ENCODE data around the gene LCLAT1.

LCLAT1 gene

GRCh38 chr2:30519796-30520195 is 72.8 kb downstream of the LCLAT1 start:
- Histone ChIP-seq H3K27ac (ENCODE audit: low read depth, low read length, poor library complexity, severe bottlenecking) (no peak overlapping the region), H4K20me1 (ENCODE audit: insufficient read depth, low read length) (no peaks in the 10 kb centered on the region), H3K36me3 (ENCODE audit: insufficient read depth, low read length) (peaks cover 10% of the 10 kb centered on the region), H3K4me1 (ENCODE audit: insufficient read depth, low read length, severe bottlenecking) (no peaks in the 10 kb centered on the region), H2AFZ (ENCODE audit: low read length) (no peak overlapping the region), H3K9ac (ENCODE audit: low read length) (no peak overlapping the region), H3F3A (ENCODE audit: insufficient read depth, low read length) (no peaks in the 10 kb centered on the region), H3K4me2 (ENCODE audit: low read length) (no peak overlapping the region), H3K4me3 (ENCODE audit: low read depth, low read length, poor library complexity, severe bottlenecking) (no peak overlapping the region), H3K9me2 (ENCODE audit: low read depth, low read length) (no peaks in the 10 kb centered on the region), H3K79me2 (ENCODE audit: insufficient read depth, low read length) (no peaks in the 10 kb centered on the region), H3K27me3 (ENCODE audit: insufficient read depth, low read length) (no peaks in the 10 kb centered on the region), H3K9me3 (ENCODE audit: low read length) (no peaks in the 10 kb centered on the region)
- TF ChIP-seq, protein P1, sequence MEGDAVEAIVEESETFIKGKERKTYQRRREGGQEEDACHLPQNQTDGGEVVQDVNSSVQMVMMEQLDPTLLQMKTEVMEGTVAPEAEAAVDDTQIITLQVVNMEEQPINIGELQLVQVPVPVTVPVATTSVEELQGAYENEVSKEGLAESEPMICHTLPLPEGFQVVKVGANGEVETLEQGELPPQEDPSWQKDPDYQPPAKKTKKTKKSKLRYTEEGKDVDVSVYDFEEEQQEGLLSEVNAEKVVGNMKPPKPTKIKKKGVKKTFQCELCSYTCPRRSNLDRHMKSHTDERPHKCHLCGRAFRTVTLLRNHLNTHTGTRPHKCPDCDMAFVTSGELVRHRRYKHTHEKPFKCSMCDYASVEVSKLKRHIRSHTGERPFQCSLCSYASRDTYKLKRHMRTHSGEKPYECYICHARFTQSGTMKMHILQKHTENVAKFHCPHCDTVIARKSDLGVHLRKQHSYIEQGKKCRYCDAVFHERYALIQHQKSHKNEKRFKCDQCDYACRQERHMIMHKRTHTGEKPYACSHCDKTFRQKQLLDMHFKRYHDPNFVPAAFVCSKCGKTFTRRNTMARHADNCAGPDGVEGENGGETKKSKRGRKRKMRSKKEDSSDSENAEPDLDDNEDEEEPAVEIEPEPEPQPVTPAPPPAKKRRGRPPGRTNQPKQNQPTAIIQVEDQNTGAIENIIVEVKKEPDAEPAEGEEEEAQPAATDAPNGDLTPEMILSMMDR (IDR thresholded peaks at IDR 0.05; ENCODE audit: low read length): no peak
- TF ChIP-seq EZH2 (IDR thresholded peaks at IDR 0.05; ENCODE audit: borderline replicate concordance, low read length): no peak

- H3K36me3 ChIP-seq (ENCODE audit: insufficient read depth, low read length): peaks cover 26% of the 10 kb centered on the region
- H3K9ac ChIP-seq (ENCODE audit: low read length): no peak overlapping the region
- H3K27me3 ChIP-seq (ENCODE audit: insufficient read depth, low read length): no peaks in the 10 kb centered on the region
- H3F3A ChIP-seq (ENCODE audit: insufficient read depth, low read length): no peaks in the 10 kb centered on the region
- no peak overlapping the region for H3K4me2 ChIP-seq (ENCODE audit: low read length)
- no peak overlapping the region for H3K4me3 ChIP-seq (ENCODE audit: low read depth, low read length, poor library complexity, severe bottlenecking)
- H4K20me1 ChIP-seq (ENCODE audit: insufficient read depth, low read length): no peaks in the 10 kb centered on the region
- H2AFZ ChIP-seq (ENCODE audit: low read length): no peak overlapping the region
- no peak overlapping the region for H3K27ac ChIP-seq (ENCODE audit: low read depth, low read length, poor library complexity, severe bottlenecking)
- no peaks in the 10 kb centered on the region for H3K9me2 ChIP-seq (ENCODE audit: low read depth, low read length)
- H3K4me1 ChIP-seq (ENCODE audit: insufficient read depth, low read length, severe bottlenecking): no peaks in the 10 kb centered on the region
- H3K79me2 ChIP-seq (ENCODE audit: insufficient read depth, low read length): no peaks in the 10 kb centered on the region
- no peaks in the 10 kb centered on the region for H3K9me3 ChIP-seq (ENCODE audit: low read length)
- TF ChIP-seq EZH2 (IDR thresholded peaks at IDR 0.05; ENCODE audit: borderline replicate concordance, low read length): no peak
Observed at GRCh38 chr2:30522421-30522820, 75.4 kb downstream of the LCLAT1 start.

GRCh38 chr2:30527411-30527810 is 80.4 kb downstream of the LCLAT1 start:
- H3K27ac ChIP-seq (ENCODE audit: low read depth, low read length, poor library complexity, severe bottlenecking): no peak overlapping the region
- H3F3A ChIP-seq (ENCODE audit: insufficient read depth, low read length): no peaks in the 10 kb centered on the region
- TF ChIP-seq EZH2 (IDR thresholded peaks at IDR 0.05; ENCODE audit: borderline replicate concordance, low read length): no peak
- TF ChIP-seq, protein P1 (IDR thresholded peaks at IDR 0.05; ENCODE audit: low read length): no peak
- H3K9me2 ChIP-seq (ENCODE audit: low read depth, low read length): no peaks in the 10 kb centered on the region
- no peaks in the 10 kb centered on the region for H3K4me1 ChIP-seq (ENCODE audit: insufficient read depth, low read length, severe bottlenecking)
- H3K79me2 ChIP-seq (ENCODE audit: insufficient read depth, low read length): no peaks in the 10 kb centered on the region; the same call in 1 of the 2 replicates
- H2AFZ ChIP-seq (ENCODE audit: low read length): no peak overlapping the region
- peaks cover 19% of the 10 kb centered on the region for H3K36me3 ChIP-seq (ENCODE audit: insufficient read depth, low read length)
- H3K4me2 ChIP-seq (ENCODE audit: low read length): no peak overlapping the region
- no peaks in the 10 kb centered on the region for H3K9me3 ChIP-seq (ENCODE audit: low read length)
- H3K27me3 ChIP-seq (ENCODE audit: insufficient read depth, low read length): no peaks in the 10 kb centered on the region
- no peak overlapping the region for H3K4me3 ChIP-seq (ENCODE audit: low read depth, low read length, poor library complexity, severe bottlenecking)
- H4K20me1 ChIP-seq (ENCODE audit: insufficient read depth, low read length): no peaks in the 10 kb centered on the region
- no peak overlapping the region for H3K9ac ChIP-seq (ENCODE audit: low read length)

DNA sequence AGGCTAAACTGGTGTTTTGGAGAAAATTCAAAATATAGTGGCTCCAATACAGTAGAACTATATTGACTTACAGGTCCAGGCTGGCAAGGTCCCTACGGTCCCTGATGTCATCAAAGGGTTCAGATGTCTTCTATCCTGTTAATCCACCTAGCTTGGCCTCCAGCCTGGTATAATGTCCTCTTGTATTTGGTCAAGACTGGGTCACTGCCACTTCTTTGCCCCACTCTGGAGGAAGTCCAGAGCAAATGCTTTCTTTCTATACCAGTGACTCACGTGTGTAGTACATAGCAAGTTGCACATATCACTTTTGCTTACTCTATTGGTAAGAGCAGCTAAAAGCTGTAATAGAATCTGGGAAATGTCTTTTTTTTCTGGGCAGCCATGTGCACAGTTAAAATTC is 80.8 kb downstream of the LCLAT1 start:
- H4K20me1 ChIP-seq (ENCODE audit: insufficient read depth, low read length): no peaks in the 10 kb centered on the region
- TF ChIP-seq, protein P1 (IDR thresholded peaks at IDR 0.05; ENCODE audit: low read length): no peak
- no peak for TF ChIP-seq EZH2 (IDR thresholded peaks at IDR 0.05; ENCODE audit: borderline replicate concordance, low read length)
- H3F3A ChIP-seq (ENCODE audit: insufficient read depth, low read length): no peaks in the 10 kb centered on the region
- H3K4me3 ChIP-seq (ENCODE audit: low read depth, low read length, poor library complexity, severe bottlenecking): no peak overlapping the region
- H3K4me2 ChIP-seq (ENCODE audit: low read length): no peak overlapping the region
- H3K9me2 ChIP-seq (ENCODE audit: low read depth, low read length): no peaks in the 10 kb centered on the region
- no peaks in the 10 kb centered on the region for H3K4me1 ChIP-seq (ENCODE audit: insufficient read depth, low read length, severe bottlenecking)
- H3K36me3 ChIP-seq (ENCODE audit: insufficient read depth, low read length): peaks cover 23% of the 10 kb centered on the region
- no peak overlapping the region for H2AFZ ChIP-seq (ENCODE audit: low read length)
- H3K27ac ChIP-seq (ENCODE audit: low read depth, low read length, poor library complexity, severe bottlenecking): no peak overlapping the region
- H3K79me2 ChIP-seq (ENCODE audit: insufficient read depth, low read length): no peaks in the 10 kb centered on the region; the same call in 1 of the 2 replicates
- no peaks in the 10 kb centered on the region for H3K27me3 ChIP-seq (ENCODE audit: insufficient read depth, low read length)
- no peak overlapping the region for H3K9ac ChIP-seq (ENCODE audit: low read length)
- H3K9me3 ChIP-seq (ENCODE audit: low read length): no peaks in the 10 kb centered on the region

Measured in OCI-LY1 (cell line).